GM18520 (cell line): ENCODE measurements around the gene KDM7A.

Experiments used
- ATAC-seq: cut with Tn5 transposase; IDR thresholded peaks from one replicate; pipeline ENCODE4 v1.9.1; 2021; ENCODE audit not compliant: unreplicated experiment

Gene KDM7A

GRCh38 chr7:140085447-140085846 lies 91.3 kb downstream of the KDM7A start:
- ATAC-seq = no peak

- peak; percentile 56 for ATAC-seq
Measured at GRCh38 chr7:140084972-140085371, 91.8 kb downstream of the KDM7A start.

- ATAC-seq = no peak
Measured at GRCh38 chr7:140084142-140084655, 92.6 kb downstream of the KDM7A start.

GRCh38 chr7:140082770-140083169 lies 94.0 kb downstream of the KDM7A start:
- no peak for ATAC-seq

GRCh38 chr7:140081774-140082425 lies 94.9 kb downstream of the KDM7A start:
- no peak for ATAC-seq

DNA sequence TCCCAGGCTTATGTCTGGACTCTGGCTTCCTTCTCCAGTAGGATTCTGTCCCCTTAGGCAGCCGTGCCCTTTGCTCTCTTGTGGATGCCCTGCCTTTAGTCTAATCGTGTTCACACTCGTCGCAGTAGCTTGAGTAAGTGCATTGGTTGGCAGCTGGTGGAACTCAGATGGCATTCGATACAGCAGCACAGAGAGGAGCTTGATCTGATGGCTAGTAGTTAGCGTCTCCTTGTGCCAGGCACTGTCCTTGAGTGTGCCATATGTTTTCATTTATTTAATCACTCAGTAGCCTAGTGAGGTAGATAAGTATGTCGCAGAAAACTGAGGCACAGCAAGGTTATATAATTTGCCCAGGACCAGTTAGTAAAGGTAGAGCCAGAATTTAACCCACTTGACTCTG lies 95.9 kb downstream of the KDM7A start:
- ATAC-seq = no peak

GRCh38 chr7:140079121-140079536 lies 97.7 kb downstream of the KDM7A start:
- no peak for ATAC-seq

GRCh38 chr7:140078392-140078791 lies 98.4 kb downstream of the KDM7A start:
- no peak for ATAC-seq

DNA sequence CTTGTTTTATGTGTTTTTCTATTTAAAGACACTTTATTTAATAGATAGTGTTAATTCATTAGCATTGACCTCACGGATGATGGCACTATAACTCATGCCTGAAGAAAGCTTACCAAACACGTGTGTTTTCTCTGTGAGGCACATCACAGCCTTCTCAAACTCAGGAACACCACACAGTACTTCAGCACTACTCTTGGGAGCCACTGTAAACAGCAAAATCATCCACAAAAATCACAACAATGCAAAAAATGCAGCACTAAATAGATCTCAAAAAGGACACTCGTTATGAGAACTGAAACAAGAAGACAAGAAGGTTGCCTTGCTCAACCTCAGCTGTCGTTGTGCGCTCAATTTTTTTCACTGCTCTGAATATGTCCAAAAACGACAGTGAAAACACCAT lies 102.0 kb downstream of the KDM7A start:
- no peak for ATAC-seq

- ATAC-seq = no peak
Measured at GRCh38 chr7:140070546-140070945, 106.2 kb downstream of the KDM7A start.

DNA sequence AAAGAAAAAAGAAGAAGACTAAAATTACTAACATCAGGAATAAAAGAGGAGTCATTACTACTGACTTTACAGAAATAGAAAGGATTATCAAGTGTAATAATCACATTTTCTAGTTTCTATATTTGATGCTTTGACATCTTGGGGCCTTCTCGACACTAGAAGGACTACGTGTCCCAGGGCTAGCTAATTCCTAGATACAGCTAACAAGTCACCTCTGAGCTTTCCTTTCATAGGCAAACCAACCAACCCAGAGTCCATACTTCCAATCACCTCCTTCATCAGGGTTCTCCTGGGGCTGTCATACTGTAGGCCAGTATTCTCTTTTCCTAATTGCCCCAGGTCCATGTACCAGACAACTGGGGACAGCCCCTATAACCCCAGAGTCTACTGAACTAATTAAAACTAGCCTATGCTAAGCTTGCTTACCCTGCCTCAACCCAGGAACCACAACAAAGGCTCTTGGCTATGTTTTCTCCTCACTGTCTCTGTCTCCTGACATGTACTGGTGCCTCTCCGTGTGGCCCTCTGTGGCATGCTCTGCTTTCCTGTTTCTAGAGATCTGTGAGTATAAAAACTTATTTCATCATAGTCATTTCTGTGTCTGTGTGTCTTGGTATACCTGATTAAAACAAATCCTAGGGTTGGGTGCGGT lies 107.4 kb downstream of the KDM7A start:
- ATAC-seq = no peak

DNA sequence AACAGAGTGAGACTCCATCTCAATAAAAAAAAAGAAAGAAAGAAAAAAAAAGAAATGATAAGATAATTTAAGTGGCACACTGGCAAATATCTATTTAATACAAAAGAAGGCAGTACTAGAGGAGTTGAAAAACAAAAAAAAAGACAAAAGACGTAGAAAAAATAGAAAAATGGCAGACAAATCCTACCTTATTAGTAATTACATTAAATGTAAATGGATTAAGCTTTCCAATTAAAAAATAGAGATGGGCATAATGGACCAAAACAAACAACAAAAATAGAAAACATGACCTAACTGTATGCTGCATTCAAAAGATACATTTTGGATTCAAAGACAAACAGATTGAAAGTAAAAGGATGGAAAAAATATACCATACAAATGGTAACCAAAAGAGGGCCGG lies 108.8 kb downstream of the KDM7A start:
- no peak for ATAC-seq

- no peak for ATAC-seq
Measured at GRCh38 chr7:140067052-140067451, 109.7 kb downstream of the KDM7A start.

- ATAC-seq = peak; percentile 89
Measured at GRCh38 chr7:140062528-140063299, 114.1 kb downstream of the KDM7A start, which contains the start of gene PARP12. TSS of gene PARP12 (minus strand) at chr7:140062951. CDS start at chr7:140062847, 104 bp downstream.

DNA sequence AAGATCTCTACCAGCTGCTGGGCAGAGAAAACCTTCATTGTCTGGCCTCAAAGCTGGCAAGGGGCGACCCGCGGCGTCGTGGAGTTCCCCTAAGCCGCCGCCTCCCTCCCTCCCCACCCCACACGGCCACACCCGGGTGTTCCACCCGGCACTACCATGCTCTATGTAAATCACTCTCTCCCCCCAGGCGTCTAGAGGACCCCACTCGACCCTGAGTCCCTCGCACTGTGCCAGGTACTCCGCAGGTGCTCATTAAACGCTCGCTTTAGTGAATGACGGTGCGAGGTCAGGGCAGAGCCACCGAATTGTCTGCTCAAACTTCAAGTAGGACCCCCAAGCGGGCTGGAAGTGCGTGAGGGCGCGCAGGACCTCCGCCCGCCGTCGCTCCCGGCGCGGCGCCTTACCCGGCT lies 114.7 kb downstream of the KDM7A start:
- peak; percentile 9 for ATAC-seq

GRCh38 chr7:140061607-140061930 lies 115.2 kb downstream of the KDM7A start:
- no peak for ATAC-seq

DNA sequence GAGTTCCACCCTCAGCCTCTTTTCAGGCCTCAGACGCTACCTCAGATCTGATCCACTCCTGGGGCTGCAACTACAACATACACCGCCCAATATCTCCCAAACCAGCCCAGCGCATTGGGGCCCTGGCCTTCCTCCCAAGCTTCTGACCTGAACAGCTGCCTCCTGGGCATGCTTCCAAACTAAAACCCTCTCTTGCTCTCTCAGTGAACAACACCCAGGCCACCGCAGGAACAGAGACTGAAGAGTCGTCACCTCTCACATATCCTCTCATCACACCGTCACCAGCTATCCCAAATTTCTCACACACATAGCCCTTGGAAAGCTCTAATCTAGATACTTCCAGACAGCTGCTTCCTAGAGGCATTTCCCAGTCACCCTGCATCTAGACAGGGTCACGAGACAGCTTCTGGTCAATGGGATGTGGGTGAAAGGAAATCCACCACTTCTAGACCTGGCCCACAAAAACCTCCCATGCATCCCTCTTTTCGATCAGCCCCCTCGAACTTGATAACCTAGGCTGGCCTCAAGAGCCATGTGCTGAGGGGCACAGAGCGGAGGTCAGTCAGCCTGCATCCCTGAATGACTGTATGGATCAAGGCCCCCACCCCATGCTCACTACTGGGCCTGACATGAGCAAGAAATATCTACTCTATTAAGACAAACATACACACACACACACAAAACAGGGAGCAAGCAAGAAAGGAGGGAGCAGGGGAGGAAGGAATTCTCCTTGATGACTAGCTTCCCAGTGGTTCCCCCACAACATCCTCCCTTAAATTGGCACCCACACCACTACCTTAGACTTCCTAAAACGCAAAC lies 115.8 kb downstream of the KDM7A start:
- ATAC-seq = no peak

DNA sequence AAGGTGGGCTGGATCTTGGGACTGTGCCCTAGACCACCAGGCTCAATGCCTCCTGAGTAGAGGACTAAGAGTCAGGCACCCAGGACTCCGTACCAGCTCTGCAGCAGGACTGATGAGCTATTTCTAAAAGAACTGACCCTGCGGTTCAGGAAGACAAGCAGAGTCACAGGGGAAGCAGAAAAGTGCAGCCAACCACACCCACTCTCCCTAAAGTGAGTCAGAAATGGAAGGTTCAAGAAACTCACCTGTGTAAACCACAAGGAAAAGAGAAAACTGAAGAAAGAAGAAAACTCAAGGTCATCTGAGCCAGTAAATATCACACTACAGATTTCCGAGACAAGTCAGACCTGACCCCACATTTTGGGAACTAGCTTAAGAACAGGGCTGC lies 116.5 kb downstream of the KDM7A start:
- no peak for ATAC-seq

DNA sequence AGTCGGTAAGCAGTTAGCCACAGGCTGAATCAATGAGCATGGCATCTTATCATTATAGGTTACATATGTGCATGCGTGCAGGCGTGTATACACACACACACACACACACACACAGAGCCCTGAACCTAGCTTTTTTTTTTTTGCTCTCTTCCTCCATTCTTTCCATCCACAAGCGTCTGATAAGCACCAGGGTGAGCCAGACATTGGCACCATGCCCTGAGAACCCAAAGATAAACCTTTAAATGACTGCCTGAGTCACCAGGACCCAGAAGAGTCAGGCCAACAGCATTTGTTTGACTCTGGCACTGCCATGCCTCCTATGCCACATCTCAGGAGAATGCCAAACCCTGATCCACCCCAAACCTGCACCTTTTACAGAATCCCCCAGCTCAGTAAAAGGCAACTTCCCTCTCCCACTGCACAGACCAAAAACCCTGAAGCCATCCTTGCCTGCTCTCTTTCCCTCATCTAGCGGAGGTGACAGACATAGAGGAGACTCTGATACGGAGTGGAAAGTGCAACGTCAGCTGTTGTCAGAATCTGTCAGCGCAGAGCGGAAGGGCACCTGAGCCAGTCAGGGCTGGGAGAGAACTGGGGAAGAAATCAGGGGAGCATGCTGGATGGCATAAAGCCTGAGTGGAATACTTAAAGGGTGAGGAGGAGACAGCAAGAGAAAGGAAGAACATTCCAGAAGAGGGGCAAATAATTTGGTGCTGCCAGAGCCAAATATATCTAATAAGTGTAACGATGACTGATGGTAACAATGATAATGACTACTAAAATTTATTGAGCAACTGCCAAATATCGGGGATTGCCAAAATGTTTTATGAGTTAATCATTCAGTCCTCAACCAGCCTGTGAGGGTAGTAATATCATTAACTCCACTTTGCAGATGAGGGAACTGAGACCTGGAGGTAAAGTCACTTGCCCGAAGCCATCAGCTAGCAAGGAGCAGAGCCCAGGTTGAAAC lies 117.2 kb downstream of the KDM7A start:
- ATAC-seq = no peak

GRCh38 chr7:140058517-140058916 lies 118.3 kb downstream of the KDM7A start:
- no peak for ATAC-seq
